Glomerular visceral epithelial cell (primary cell): ENCODE measurements around the gene THSD4.

Experiments
- DNase-seq: peaks from one replicate; pipeline ENCODE4 v3.0.0-alpha.2; 2016; ENCODE audit errors: extremely low spot score

THSD4 gene

GRCh38 chr15:71752128-71752527 is 636.9 kb downstream of the THSD4 start:
- DNase-seq: no peak

GRCh38 chr15:71752604-71753289 is 637.5 kb downstream of the THSD4 start:
- peak; percentile 98 for DNase-seq

GRCh38 chr15:71753346-71753745 is 638.1 kb downstream of the THSD4 start:
- peak; percentile 31 for DNase-seq

- DNase-seq: no peak
Measured at GRCh38 chr15:71754660-71755059, 639.4 kb downstream of the THSD4 start.

GRCh38 chr15:71755092-71755970 is 640.1 kb downstream of the THSD4 start:
- DNase-seq: no peak

GRCh38 chr15:71756599-71757352 is 641.5 kb downstream of the THSD4 start:
- no peak for DNase-seq

GRCh38 chr15:71757741-71758530 is 642.7 kb downstream of the THSD4 start:
- DNase-seq: peak; percentile 85

GRCh38 chr15:71758711-71759110 is 643.4 kb downstream of the THSD4 start:
- no peak for DNase-seq

GRCh38 chr15:71760852-71761251 is 645.6 kb downstream of the THSD4 start:
- no peak for DNase-seq

- peak; percentile 82 for DNase-seq
Measured at GRCh38 chr15:71761649-71762048, 646.4 kb downstream of the THSD4 start.

GRCh38 chr15:71768184-71768583 is 652.9 kb downstream of the THSD4 start:
- no peak for DNase-seq

GRCh38 chr15:71773206-71773859 is 658.1 kb downstream of the THSD4 start:
- no peak for DNase-seq

- DNase-seq: no peak
Measured at GRCh38 chr15:71775856-71776255, 660.6 kb downstream of the THSD4 start.

GRCh38 chr15:71776304-71776703 is 661.0 kb downstream of the THSD4 start:
- no peak for DNase-seq

GRCh38 chr15:71777216-71777943 is 662.1 kb downstream of the THSD4 start:
- no peak for DNase-seq

- no peak for DNase-seq
Measured at GRCh38 chr15:71779073-71779797, 664.0 kb downstream of the THSD4 start.

GRCh38 chr15:71780115-71780976 is 665.1 kb downstream of the THSD4 start:
- peak; percentile 56 for DNase-seq

- peak; percentile 45 for DNase-seq
Measured at GRCh38 chr15:71781179-71781964, 666.1 kb downstream of the THSD4 start.
